HCT116 (cell line): ENCODE measurements around the gene LYSMD1. TPM values are rescaled to one million over a fixed set of nuclear protein-coding genes. Genes with fewer than 3 reads are reported as not detected.
A peak's percentile ranks its signal among the peaks of the same experiment; 100 is the strongest.

Experiments used
- ATAC-seq: fragments of 200-7000 bp; cut with Tn5 transposase; 2 replicates; pipeline ENCODE4 v1.9.1; 2020; ENCODE audit warnings: mild to moderate bottlenecking, moderate library complexity
- BruUV-seq: library from RNA; stranded (reverse); fragments of 400-500 nt; replicated peaks from 2 replicates; lab custom pipeline; 2021; lab: Mats Ljungman, UMichigan
- CTCF ChIA-PET: fragments of 300-600 bp; sonication (Branson Sonifier 250); formaldehyde crosslinking; loops from one replicate; lab custom pipeline; 2021; ENCODE audit warnings: antibody characterized with exemption; lab: Charles Lee
- POLR2A ChIA-PET: fragments of 300-600, 350-600 bp; sonication (Branson Sonifier 250); formaldehyde crosslinking; loops from one replicate; lab custom pipeline; 2021; ENCODE audit warnings: antibody characterized with exemption; lab: Charles Lee
- RAD21 ChIA-PET, 2 experiments: fragments of 300-600 bp; sonication (Branson Sonifier 250); formaldehyde crosslinking; loops; one replicate each; lab custom pipeline; 2023; ENCODE audit warnings: low total read pairs in 2 of 2; ENCODE audit not compliant: uncharacterized antibody in 2 of 2, unreplicated experiment in 2 of 2, low non-redundant PET in 1 of 2; lab: Charles Lee
- DNase-seq: peaks from one replicate; pipeline ENCODE4 v3.0.0-alpha.2; 2010; ENCODE audit warnings: low read depth, low spot score
- H2AFZ ChIP-seq: fragments of 200-600 bp; shearing (Covaris generic), sonication (generic); 2 replicates; pipeline ENCODE4 v1.6.1; 2017; ENCODE audit warnings: low read depth, mixed run types, mixed read lengths, antibody characterized with exemption, low read length; ENCODE audit not compliant: poor library complexity, severe bottlenecking
- H3K27ac ChIP-seq: 2 replicates; pipeline ENCODE4 v1.5.1; 2012; ENCODE audit warnings: low read depth, low read length
- H3K27me3 ChIP-seq: fragments of 200-600 bp; sonication (generic); 2 replicates; pipeline ENCODE4 v1.6.1; 2016; ENCODE audit warnings: mixed run types, low read length, mixed read lengths; ENCODE audit not compliant: insufficient read depth
- H3K36me3 ChIP-seq, 2 experiments: fragments of 200-500 bp in 1 of 2; fragments of 200-600 bp in 1 of 2; sonication (Bioruptor generic) in 1 of 2; sonication (generic) in 1 of 2; 2 replicates each; pipeline versions ENCODE4 v1.5.1 to v1.6.1; 2014 to 2016; ENCODE audit warnings: low read length in 2 of 2, inconsistent platforms in 1 of 2, mixed read lengths in 1 of 2, mixed run types in 1 of 2; ENCODE audit not compliant: insufficient read depth in 2 of 2, control insufficient read depth in 1 of 2
- H3K4me1 ChIP-seq, 2 experiments: fragments of 200-600 bp in 1 of 2; sonication (generic) in 1 of 2; 2 replicates each; pipeline versions ENCODE4 v1.5.1 to v1.6.1; 2012 to 2017; ENCODE audit warnings: low read length in 2 of 2, inconsistent platforms in 1 of 2, mild to moderate bottlenecking in 1 of 2, mixed read lengths in 1 of 2, mixed run types in 1 of 2, moderate library complexity in 1 of 2; ENCODE audit not compliant: insufficient read depth in 2 of 2, control insufficient read depth in 1 of 2
- H3K4me2 ChIP-seq: fragments of 200-600 bp; sonication (generic); 2 replicates; pipeline ENCODE4 v1.6.1; 2017; ENCODE audit warnings: mixed run types, low read length, mixed read lengths
- H3K4me3 ChIP-seq, 2 experiments: fragments of 200-600 bp in 1 of 2; sonication (generic) in 1 of 2; replicated peaks in 1 of 2; 2 replicates each; pipeline ENCODE4 v1.5.1; 2011 to 2016; ENCODE audit warnings: low read length in 2 of 2, control low read depth in 1 of 2, low read depth in 1 of 2, mild to moderate bottlenecking in 1 of 2, mixed read lengths in 1 of 2, mixed run types in 1 of 2
- H3K79me2 ChIP-seq: fragments of 200-600 bp; sonication (generic); 2 replicates; pipeline ENCODE4 v1.6.1; 2017; ENCODE audit warnings: mild to moderate bottlenecking, mixed run types, low read length, moderate library complexity, mixed read lengths; ENCODE audit not compliant: insufficient read depth
- H3K9ac ChIP-seq: fragments of 200-600 bp; sonication (generic); 2 replicates; pipeline ENCODE4 v1.6.1; 2016; ENCODE audit warnings: low read length, mixed read lengths
- H3K9me2 ChIP-seq: fragments of 200-600 bp; sonication (generic), shearing (Covaris generic); 2 replicates; pipeline ENCODE4 v1.6.1; 2017; ENCODE audit warnings: mixed run types, mild to moderate bottlenecking, moderate library complexity; ENCODE audit not compliant: insufficient read depth
- H3K9me3 ChIP-seq, 2 experiments: fragments of 200-500 bp in 1 of 2; fragments of 200-600 bp in 1 of 2; sonication (Bioruptor generic) in 1 of 2; sonication (generic) in 1 of 2; 2 replicates each; pipeline ENCODE4 v1.6.1; 2014 to 2017; ENCODE audit warnings: low read length in 2 of 2, mixed read lengths in 2 of 2, inconsistent platforms in 1 of 2, low read depth in 1 of 2, mild to moderate bottlenecking in 1 of 2, mixed run types in 1 of 2, moderate library complexity in 1 of 2; ENCODE audit not compliant: control insufficient read depth in 1 of 2, insufficient read depth in 1 of 2
- H4K20me1 ChIP-seq: fragments of 200-600 bp; sonication (generic), shearing (Covaris generic); 2 replicates; pipeline ENCODE4 v1.6.1; 2017; ENCODE audit warnings: mixed run types, mild to moderate bottlenecking, moderate library complexity; ENCODE audit not compliant: insufficient read depth
- CEBPB ChIP-seq: IDR thresholded peaks from 2 replicates; pipeline ENCODE4 v1.6.1; 2012; ENCODE audit warnings: low read depth
- EGR1 ChIP-seq: IDR thresholded peaks from 2 replicates; pipeline ENCODE4 v1.6.1; 2012; ENCODE audit warnings: low read depth
- ELF1 ChIP-seq: IDR thresholded peaks from 2 replicates; pipeline ENCODE4 v1.6.1; 2012; ENCODE audit warnings: low read depth, borderline replicate concordance
- EZH2phosphoT487 ChIP-seq: fragments of 200-600 bp; IDR thresholded peaks from 2 replicates; pipeline ENCODE4 v1.6.1; 2018; ENCODE audit warnings: antibody characterized with exemption, borderline replicate concordance
- FOSL1 ChIP-seq: IDR thresholded peaks from 2 replicates; pipeline ENCODE4 v1.6.1; 2012; ENCODE audit warnings: low read depth
- POLR2A ChIP-seq: IDR thresholded peaks from 2 replicates; pipeline ENCODE4 v1.7.0; 2011; ENCODE audit warnings: borderline replicate concordance; ENCODE audit not compliant: insufficient read depth, insufficient read length; ENCODE audit errors: extremely low read depth
- POLR2AphosphoS5 ChIP-seq: IDR thresholded peaks from 2 replicates; pipeline ENCODE4 v1.6.1; 2011; ENCODE audit warnings: mild to moderate bottlenecking, low read depth, low read length, moderate library complexity
- RAD21 ChIP-seq: IDR thresholded peaks from 2 replicates; pipeline ENCODE4 v1.6.1; 2012; ENCODE audit warnings: low read depth, mild to moderate bottlenecking
- SP1 ChIP-seq: IDR thresholded peaks from 2 replicates; pipeline ENCODE4 v1.6.1; 2012; ENCODE audit warnings: low read depth
- TCF7L2 ChIP-seq: IDR thresholded peaks from 2 replicates; pipeline ENCODE4 v1.7.0; 2011; ENCODE audit warnings: borderline replicate concordance, inconsistent platforms; ENCODE audit not compliant: insufficient read depth, insufficient read length; ENCODE audit errors: extremely low read depth
- ZFX ChIP-seq: fragments of 450-650 bp; IDR thresholded peaks from 2 replicates; pipeline ENCODE4 v1.6.1; 2017
- intact Hi-C: fragments of 100-400 bp; cut with micrococcal nuclease; formaldehyde crosslinking; loops from 2 replicates; pipeline ENCODE4 v1.10.0; 2022
- total RNA-seq: library from RNA; stranded (reverse); gene quantifications from one replicate; pipeline ENCODE4 v1.2.1, GENCODE V29; 2021; ENCODE audit not compliant: unreplicated experiment
- TF ChIP-seq, protein P1 (sequence below): IDR thresholded peaks from 2 replicates; pipeline ENCODE4 v1.6.1; 2012

LYSMD1 gene
- total RNA-seq, 1 experiment from 2014 or later, result 5.0 TPM

DNA sequence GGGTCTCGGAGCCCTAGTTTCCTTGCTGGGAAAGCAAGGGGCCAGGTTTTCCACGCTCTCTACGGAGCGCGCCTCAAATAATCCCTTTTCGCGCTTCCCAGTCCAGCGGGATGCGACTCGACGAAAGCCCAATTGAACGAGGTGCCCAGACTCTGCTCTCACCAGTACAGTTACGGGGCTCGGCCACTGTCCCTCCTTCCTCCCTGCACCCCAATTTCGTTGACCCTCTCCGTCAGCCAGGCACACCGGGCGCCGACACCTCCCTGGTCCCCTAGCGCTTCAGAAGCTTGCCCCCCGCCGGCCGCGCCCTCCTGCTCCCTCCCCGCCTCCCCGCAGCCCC is 19.7 kb downstream of the LYSMD1 start:
- no peaks in the 10 kb centered on the region for H4K20me1 ChIP-seq
- DNase-seq (no peak), ATAC-seq (no peak)
- H3K9me3 ChIP-seq, result no peaks in the 10 kb centered on the region
- ChIA-PET RAD21 (no interaction called here), CTCF (no interaction called here), POLR2A (no interaction called here)
- peak overlapping the region; percentile 50 to 68 for H3K4me3 ChIP-seq
- no peaks in the 10 kb centered on the region for H3K27me3 ChIP-seq
- BruUV-seq, result TSS peak; percentile 39
- no peaks in the 10 kb centered on the region for H3K79me2 ChIP-seq
- intact Hi-C loops, result no loop called here
- peak overlapping the region; percentile 91 for H3K4me2 ChIP-seq
- no peak overlapping the region; the same call in 1 of the 2 replicates for H3K27ac ChIP-seq
- TF ChIP-seq EZH2phosphoT487 (no peak), SP1 (no peak), ELF1 (no peak), CEBPB (no peak), RAD21 (no peak), TCF7L2 (no peak), FOSL1 (no peak), ZFX (no peak), EGR1 (no peak), POLR2A (no peak), POLR2AphosphoS5 (no peak)
- TF ChIP-seq, protein P1, sequence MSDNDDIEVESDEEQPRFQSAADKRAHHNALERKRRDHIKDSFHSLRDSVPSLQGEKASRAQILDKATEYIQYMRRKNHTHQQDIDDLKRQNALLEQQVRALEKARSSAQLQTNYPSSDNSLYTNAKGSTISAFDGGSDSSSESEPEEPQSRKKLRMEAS, result no peak
- H3K9me2 ChIP-seq, result no peaks in the 10 kb centered on the region
- peak overlapping the region; percentile 59 for H3K9ac ChIP-seq
- peaks cover 8 to 17% of the 10 kb centered on the region in 2 experiments; a peak in 3 of 4 replicates for H3K4me1 ChIP-seq
- H2AFZ ChIP-seq, result no peak overlapping the region
- no peaks in the 10 kb centered on the region for H3K36me3 ChIP-seq
